Measurements from ENCODE around the gene CACNA1C. TPM values are rescaled to one million over a fixed set of nuclear protein-coding genes. Genes with fewer than 3 reads are reported as not detected.
"Not testable (repeated sequence)": the region's sequence is repeated elsewhere in the genome, so short reads cannot be mapped to it uniquely, and the experiment has no call there.

The CACNA1C gene
- total RNA-seq, 4 donors from 2014 or later: 1.5 to 13.5 (median 2.1) TPM

GRCh38 chr12:2101359-2101758, 48.6 kb downstream of the CACNA1C start:
- no peak for DNase-seq
- intact Hi-C loops (cut with DNase I): no loop called here
- Histone ChIP-seq H3K9me3 (no peaks in the 10 kb centered on the region), H3K27me3 (no peaks in the 10 kb centered on the region), H3K36me3 (no peaks in the 10 kb centered on the region), H3K4me1 (peaks cover 0 to 17% (median 0%) of the 10 kb centered on the region in 3 donors), H3K27ac (peak overlapping the region in 2 of 4 donors; percentile 2 to 34), H3K4me3 (no peak overlapping the region)
- TF ChIP-seq POLR2A (IDR thresholded peaks at IDR 0.05): no peak
- no peak for TF ChIP-seq CTCF (IDR thresholded peaks at IDR 0.05)
- WGBS, 2 donors: no CpG with 5 or more reads among the region's 16 CpGs

- H3K36me3 ChIP-seq: no peaks in the 10 kb centered on the region
- DNase-seq: no peak
- peaks cover 0 to 17% (median 0%) of the 10 kb centered on the region in 3 donors for H3K4me1 ChIP-seq
- no peaks in the 10 kb centered on the region for H3K27me3 ChIP-seq
- no peak overlapping the region for H3K4me3 ChIP-seq
- TF ChIP-seq POLR2A (IDR thresholded peaks at IDR 0.05) (no peak), CTCF (IDR thresholded peaks at IDR 0.05) (no peak)
- H3K9me3 ChIP-seq: no peaks in the 10 kb centered on the region
- WGBS, 2 donors: 32 to 60% methylated on average over 3 of the region's 3 CpGs
- peak overlapping the region in 2 of 4 donors; percentile 2 to 34 for H3K27ac ChIP-seq
- intact Hi-C loops (cut with DNase I): no loop called here
These were observed 49.0 kb downstream of the CACNA1C start for GRCh38 chr12:2101771-2102170.

- DNase-seq; H3K4me3 ChIP-seq; H3K27ac ChIP-seq; intact Hi-C loops (cut with DNase I); H3K27me3 ChIP-seq; H3K36me3 ChIP-seq; H3K9me3 ChIP-seq: not testable (repeated sequence)
- peaks cover 0 to 14% (median 0%) of the 10 kb centered on the region in 3 donors for H3K4me1 ChIP-seq
- 81 to 86% methylated on average over 5 of the region's 5 CpGs for WGBS, 2 donors
These were observed 49.9 kb downstream of the CACNA1C start for GRCh38 chr12:2102736-2103135.

- intact Hi-C loops (cut with DNase I); H3K4me1 ChIP-seq; H3K36me3 ChIP-seq; H3K27me3 ChIP-seq; DNase-seq; H3K4me3 ChIP-seq; H3K9me3 ChIP-seq; H3K27ac ChIP-seq: not testable (repeated sequence)
- 97 to 100% methylated on average over 1 to 6 of the region's 17 CpGs for WGBS, 2 donors
These were observed 52.6 kb downstream of the CACNA1C start for GRCh38 chr12:2105387-2105786.

- intact Hi-C loops (cut with DNase I): no loop called here
- TF ChIP-seq CTCF (IDR thresholded peaks at IDR 0.05) (no peak), POLR2A (IDR thresholded peaks at IDR 0.05) (no peak)
These were observed 55.4 kb downstream of the CACNA1C start for GRCh38 chr12:2108166-2108565.

GRCh38 chr12:2108975-2109671, 56.3 kb downstream of the CACNA1C start:
- Histone ChIP-seq H3K9me3 (no peaks in the 10 kb centered on the region), H3K27me3 (no peaks in the 10 kb centered on the region), H3K36me3 (no peaks in the 10 kb centered on the region), H3K4me3 (no peak overlapping the region), H3K27ac (no peak overlapping the region), H3K4me1 (peaks cover 0 to 23% (median 3%) of the 10 kb centered on the region in 3 donors)
- intact Hi-C loops (cut with DNase I): no loop called here
- TF ChIP-seq POLR2A (IDR thresholded peaks at IDR 0.05) (no peak), CTCF (IDR thresholded peaks at IDR 0.05) (no peak)
- DNase-seq: no peak
- WGBS, 2 donors: 59 to 78% methylated on average over 6 to 7 of the region's 10 CpGs

More at GRCh38 chr12:2108166-2108565, 55.4 kb downstream of the CACNA1C start:
- no peaks in the 10 kb centered on the region for H3K9me3 ChIP-seq
- DNase-seq: no peak
- H3K36me3 ChIP-seq: no peaks in the 10 kb centered on the region
- WGBS, 2 donors: 84 to 85% methylated on average over 7 to 8 of the region's 8 CpGs
- H3K4me1 ChIP-seq: peaks cover 0 to 23% (median 3%) of the 10 kb centered on the region in 3 donors
- H3K4me3 ChIP-seq: no peak overlapping the region
- H3K27me3 ChIP-seq: no peaks in the 10 kb centered on the region
- no peak overlapping the region for H3K27ac ChIP-seq

Measured in esophagus squamous epithelium (tissue), 5 donors.